ENCODE results near the gene CAPN10. TPM values are rescaled to one million over a fixed set of nuclear protein-coding genes. Genes with fewer than 3 reads are reported as not detected.
"Not testable (repeated sequence)": the region's sequence is repeated elsewhere in the genome, so short reads cannot be mapped to it uniquely, and the experiment has no call there.

CAPN10 gene
- 37.6 and 43.0 TPM in 2 replicates for total RNA-seq (2014; rRNA removed; shearing (Covaris generic))

DNA sequence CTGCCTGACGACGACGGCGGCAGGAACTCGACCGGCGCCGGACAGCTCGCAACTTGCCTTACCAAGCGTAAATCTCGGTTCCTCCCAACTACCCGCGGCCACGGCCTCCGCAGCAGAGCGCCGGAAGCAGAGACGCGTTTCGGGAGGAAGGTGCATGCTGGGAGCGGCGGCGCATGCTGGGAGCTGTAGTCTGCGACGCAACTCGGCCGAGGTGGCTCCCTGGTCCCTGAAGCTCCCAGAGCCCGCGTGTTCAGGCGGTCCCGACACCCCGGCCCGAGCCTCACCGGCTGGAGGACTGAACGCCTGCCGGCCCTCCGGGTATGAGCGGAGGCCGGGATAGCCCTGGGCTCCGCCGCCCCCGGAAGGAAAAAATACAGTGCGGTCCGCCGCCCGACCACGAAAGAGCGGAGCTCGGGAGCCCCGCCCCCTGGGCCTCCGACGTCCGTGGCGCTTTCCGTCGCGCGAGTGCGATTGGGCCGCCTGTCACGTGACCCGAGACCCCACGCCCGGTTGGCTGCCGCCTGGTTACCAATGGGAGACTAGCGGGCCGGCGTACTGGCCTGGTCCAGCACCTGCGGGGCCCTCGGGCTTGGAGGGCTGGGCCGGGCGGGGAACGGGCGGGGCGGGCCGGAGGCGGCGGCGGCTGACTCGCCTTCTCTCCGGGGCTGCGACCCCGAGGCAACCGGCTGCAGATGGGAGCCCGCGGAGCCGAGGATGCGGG lies at the start of gene CAPN10:
Gene CAPN10, plus strand, starts transcription at position 537 of the 721 bp plus-strand sequence. Its CDS starts 178 bp downstream, at position 715.
- in situ Hi-C loops (cut with HindIII; ENCODE audit: low sequenced_read_pairs), result no loop called here
- DNase-seq (ENCODE audit: low spot score), result peak; percentile 95

DNA sequence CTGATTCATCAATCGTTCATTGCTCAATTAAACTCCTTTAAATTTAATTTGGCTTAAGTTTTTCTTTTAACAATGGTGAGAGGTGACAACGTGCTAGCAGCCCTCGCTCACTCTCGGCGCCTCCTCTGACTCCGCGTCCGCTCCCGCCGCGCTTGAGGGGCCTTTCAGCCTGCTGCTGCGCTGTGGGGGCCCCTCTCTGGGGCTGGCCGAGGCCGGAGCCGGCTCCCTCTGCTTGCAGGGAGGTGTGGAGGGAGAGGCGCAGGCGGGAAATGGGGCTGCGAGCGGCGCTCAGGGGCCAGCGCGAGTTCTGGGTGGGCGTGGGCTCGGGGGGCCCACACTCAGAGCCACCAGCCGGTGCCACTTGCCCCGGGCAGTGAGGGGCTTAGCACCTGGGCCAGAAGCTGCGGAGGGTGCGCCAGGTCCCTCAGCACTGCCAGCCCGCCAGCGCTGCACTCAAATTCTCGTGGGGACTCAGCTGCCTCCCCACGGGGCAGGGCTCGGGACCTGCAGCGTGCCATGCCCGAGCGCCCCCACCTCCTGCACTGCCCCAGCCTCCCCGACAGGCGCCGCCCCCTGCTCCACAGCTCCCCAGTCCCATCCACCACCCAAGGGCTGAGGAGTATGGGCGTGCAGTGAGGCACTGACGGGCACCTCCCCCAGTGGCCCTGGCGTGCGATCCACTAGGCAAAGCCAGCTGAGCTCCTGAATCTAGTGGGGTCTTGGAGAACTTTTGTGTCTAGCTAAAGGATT lies 48.3 kb upstream of the CAPN10 start:
- in situ Hi-C loops (cut with HindIII; ENCODE audit: low sequenced_read_pairs), result no loop called here
- DNase-seq (ENCODE audit: low spot score), result no peak

- in situ Hi-C loops (cut with HindIII; ENCODE audit: low sequenced_read_pairs); DNase-seq (ENCODE audit: low spot score): not testable (repeated sequence)
Observed at GRCh38 chr2:240539101-240539500, 47.4 kb upstream of the CAPN10 start.

- in situ Hi-C loops (cut with HindIII; ENCODE audit: low sequenced_read_pairs), result no loop called here
- no peak for DNase-seq (ENCODE audit: low spot score)
Observed at GRCh38 chr2:240539906-240540305, 46.6 kb upstream of the CAPN10 start.

DNA sequence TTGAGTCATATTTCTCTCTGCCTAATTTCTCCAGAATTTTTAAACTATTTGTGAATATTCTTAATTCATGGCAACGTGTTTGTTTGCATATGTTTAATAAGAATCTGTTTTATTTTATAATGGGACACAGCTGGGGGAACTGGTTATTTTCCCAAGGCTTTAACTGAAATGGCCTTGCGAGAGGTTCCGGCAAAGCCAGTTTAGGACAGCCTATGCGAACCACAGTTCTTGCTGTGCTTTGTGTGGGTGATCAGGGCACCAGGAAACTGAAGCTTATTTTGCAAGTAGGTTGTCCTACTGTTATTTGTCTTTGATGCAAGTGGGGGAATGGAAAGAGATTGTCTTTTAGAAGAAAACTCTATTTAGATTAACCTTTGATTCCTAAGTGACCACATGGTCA lies 35.2 kb upstream of the CAPN10 start:
- in situ Hi-C loops (cut with HindIII; ENCODE audit: low sequenced_read_pairs), result loop anchor here (5.0 kb wide), 1 partner anchor 34 kb away; no protein-coding TSS in a partner anchor
- DNase-seq (ENCODE audit: low spot score), result no peak

DNA sequence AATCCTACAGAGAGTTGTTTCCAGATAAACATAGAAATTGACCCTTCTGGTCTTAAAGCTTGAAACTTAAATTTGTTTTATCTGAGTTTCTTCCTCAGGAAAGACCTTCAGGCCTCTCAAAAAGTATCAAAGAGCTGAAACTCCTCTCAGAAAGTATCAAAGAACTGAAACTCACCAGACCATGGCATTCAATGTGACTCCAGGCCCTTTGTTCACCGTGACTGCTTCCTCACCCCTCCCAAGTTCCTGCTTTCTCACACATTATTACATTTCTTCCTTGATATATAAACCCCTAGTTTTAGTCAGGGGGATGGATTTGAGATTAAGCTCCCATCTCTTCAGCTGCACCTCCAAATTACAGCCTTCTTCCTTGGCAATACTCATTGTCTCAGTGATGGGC lies 34.7 kb upstream of the CAPN10 start:
- DNase-seq (ENCODE audit: low spot score), result no peak
- in situ Hi-C loops (cut with HindIII; ENCODE audit: low sequenced_read_pairs), result loop anchor here (5.0 kb wide), 1 partner anchor 35 kb away; no protein-coding TSS in a partner anchor

DNA sequence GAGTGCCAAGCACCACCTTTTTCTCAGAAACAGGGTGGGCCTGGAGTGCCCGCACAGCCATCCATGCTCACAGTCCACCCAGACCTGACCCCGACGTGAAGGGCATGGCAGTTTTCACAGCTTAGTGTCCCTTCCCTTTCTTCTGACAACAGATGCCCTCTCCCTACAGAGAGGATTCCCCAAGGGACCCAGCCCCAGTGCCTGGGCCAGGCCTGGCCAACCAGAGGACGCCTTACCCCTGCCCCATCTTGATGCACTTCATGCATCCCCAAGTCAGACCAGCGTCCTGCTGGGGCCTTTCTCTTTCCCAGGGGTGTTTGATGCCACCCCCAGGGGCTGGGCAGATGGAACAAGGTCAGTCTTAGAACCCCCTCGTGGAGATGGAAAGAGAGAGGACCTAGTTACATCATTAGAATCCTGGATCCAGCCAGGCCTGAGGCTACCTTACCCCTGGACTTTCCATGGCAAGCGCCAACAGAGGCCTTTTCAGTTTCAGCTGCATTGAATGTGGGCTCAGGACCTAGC lies 32.5 kb upstream of the CAPN10 start:
- in situ Hi-C loops (cut with HindIII; ENCODE audit: low sequenced_read_pairs), result loop anchor here (5.0 kb wide), 1 partner anchor 37 kb away; no protein-coding TSS in a partner anchor

DNA sequence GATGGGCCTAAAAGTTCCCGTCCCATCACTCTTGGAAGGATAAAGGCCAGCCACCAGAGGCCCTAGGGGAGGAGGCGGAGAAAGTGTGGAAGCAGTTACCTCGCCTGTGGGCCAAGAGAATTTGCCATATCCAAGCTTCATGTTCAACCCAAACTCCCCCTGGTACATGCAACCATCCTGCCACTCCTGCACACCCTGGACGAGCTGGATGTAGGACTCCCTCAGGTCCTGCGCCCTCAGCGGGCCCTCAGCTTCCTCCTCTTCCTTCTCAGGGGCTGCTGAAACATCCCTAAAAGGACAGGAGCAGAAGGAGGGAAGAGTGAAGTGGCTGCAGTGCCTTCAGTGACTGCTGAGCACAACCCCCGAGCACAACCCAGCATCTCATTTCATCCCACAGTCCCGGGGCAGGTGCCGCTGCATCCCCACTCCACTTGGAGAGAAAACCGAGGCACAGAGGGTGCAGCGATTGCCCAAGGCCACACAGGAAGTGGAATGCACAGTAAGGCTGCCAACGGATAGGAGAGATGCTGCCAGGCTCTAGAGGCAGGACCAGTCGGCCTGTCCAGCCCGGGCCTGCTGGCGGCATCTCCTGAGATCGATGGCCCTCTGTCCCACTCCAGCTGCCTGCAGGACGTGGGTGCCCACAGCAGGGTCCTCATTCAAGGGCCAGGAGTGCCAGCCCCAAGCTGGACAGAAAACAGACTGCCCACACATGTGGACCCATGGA lies 31.6 kb upstream of the CAPN10 start:
- DNase-seq (ENCODE audit: low spot score), result no peak
- in situ Hi-C loops (cut with HindIII; ENCODE audit: low sequenced_read_pairs), result loop anchor here (5.0 kb wide), 1 partner anchor 38 kb away; no protein-coding TSS in a partner anchor

More for the DNA sequence above, 32.5 kb upstream of the CAPN10 start:
- no peak for DNase-seq (ENCODE audit: low spot score)

- in situ Hi-C loops (cut with HindIII; ENCODE audit: low sequenced_read_pairs), result no loop called here
Observed at GRCh38 chr2:240555541-240556250, 30.8 kb upstream of the CAPN10 start.

GRCh38 chr2:240556553-240557100 lies 29.9 kb upstream of the CAPN10 start:
- in situ Hi-C loops (cut with HindIII; ENCODE audit: low sequenced_read_pairs), result no loop called here
- DNase-seq (ENCODE audit: low spot score), result no peak

More at GRCh38 chr2:240555541-240556250, 30.8 kb upstream of the CAPN10 start:
- no peak for DNase-seq (ENCODE audit: low spot score)

GRCh38 chr2:240557101-240557751 lies 29.3 kb upstream of the CAPN10 start:
- no peak for DNase-seq (ENCODE audit: low spot score)
- in situ Hi-C loops (cut with HindIII; ENCODE audit: low sequenced_read_pairs), result no loop called here

- in situ Hi-C loops (cut with HindIII; ENCODE audit: low sequenced_read_pairs), result no loop called here
- no peak for DNase-seq (ENCODE audit: low spot score)
Observed at GRCh38 chr2:240557808-240558207, 28.7 kb upstream of the CAPN10 start, which contains the start of gene ANKMY1. Gene ANKMY1, minus strand, starts transcription at chr2:240557988. Its CDS starts 653 bp downstream, at chr2:240557335.

GRCh38 chr2:240558236-240558761 lies 28.2 kb upstream of the CAPN10 start:
- in situ Hi-C loops (cut with HindIII; ENCODE audit: low sequenced_read_pairs), result no loop called here
- DNase-seq (ENCODE audit: low spot score), result no peak

DNA sequence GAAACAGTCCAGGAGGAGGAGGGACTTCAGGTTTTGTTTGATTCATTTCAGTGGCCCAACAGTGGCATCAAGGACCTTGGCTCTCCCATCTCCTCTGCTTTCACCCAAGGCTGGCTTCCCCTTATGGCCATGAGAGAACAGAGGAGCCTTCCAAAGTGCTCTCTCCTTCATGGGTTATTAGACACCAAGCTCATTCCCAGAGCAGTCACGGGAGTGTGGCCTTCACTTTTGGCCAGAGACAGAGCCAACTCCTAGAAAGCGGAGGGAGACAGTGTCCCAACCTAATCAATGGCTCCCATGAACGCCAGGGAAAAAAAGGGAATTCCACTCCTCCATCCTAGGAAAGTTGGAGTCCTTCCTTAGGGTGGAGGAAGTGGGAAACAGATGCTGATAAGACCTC lies 27.2 kb upstream of the CAPN10 start:
- in situ Hi-C loops (cut with HindIII; ENCODE audit: low sequenced_read_pairs), result no loop called here
- DNase-seq (ENCODE audit: low spot score), result no peak

DNA sequence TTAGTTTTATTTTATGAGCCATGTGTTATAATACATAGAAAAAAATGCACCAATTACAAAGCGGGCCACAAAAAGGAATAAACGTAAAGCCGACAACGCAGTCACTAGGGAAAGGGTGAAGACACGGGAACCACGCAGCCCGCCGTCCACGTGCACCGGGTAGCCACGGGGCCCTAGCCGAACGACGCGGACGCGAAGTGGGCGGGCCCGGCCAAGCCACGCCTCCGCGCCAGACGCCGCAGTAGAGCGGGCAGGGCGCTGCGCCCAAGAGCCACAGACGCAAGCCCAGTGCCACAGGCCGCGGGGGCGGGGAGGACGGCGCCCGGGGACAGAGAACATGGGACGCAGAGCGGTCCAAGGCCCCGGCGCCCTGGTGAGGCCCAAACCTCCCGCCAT lies 26.5 kb upstream of the CAPN10 start, which contains the start of gene DUSP28:
Gene DUSP28, plus strand, starts transcription at position 274 of the 396 bp plus-strand sequence. CDS start 328 bp downstream, outside the sequence.
- peak; percentile 84 for DNase-seq (ENCODE audit: low spot score)
- in situ Hi-C loops (cut with HindIII; ENCODE audit: low sequenced_read_pairs), result no loop called here

- peak; percentile 99 for DNase-seq (ENCODE audit: low spot score)
- in situ Hi-C loops (cut with HindIII; ENCODE audit: low sequenced_read_pairs), result no loop called here
Observed at GRCh38 chr2:240560480-240561324, 25.8 kb upstream of the CAPN10 start.
